Fibroblast of pulmonary artery (primary cell): Measurements from ENCODE around the gene PACSIN1.

Experiments used
- DNase-seq: peaks from one replicate; pipeline ENCODE4 v3.0.0-alpha.2; 2010; ENCODE audit warnings: low read depth
- H3K4me3 ChIP-seq: replicated peaks from 2 replicates; pipeline ENCODE4 v1.5.1; 2011; ENCODE audit warnings: low read depth, mild to moderate bottlenecking, control low read depth, low read length, moderate library complexity
- TF ChIP-seq, protein P1 (sequence below): IDR thresholded peaks from 2 replicates; pipeline ENCODE4 v1.5.1; 2011; ENCODE audit warnings: mild to moderate bottlenecking, control low read depth, low read length, inconsistent platforms; ENCODE audit errors: missing control alignments

The PACSIN1 gene

DNA sequence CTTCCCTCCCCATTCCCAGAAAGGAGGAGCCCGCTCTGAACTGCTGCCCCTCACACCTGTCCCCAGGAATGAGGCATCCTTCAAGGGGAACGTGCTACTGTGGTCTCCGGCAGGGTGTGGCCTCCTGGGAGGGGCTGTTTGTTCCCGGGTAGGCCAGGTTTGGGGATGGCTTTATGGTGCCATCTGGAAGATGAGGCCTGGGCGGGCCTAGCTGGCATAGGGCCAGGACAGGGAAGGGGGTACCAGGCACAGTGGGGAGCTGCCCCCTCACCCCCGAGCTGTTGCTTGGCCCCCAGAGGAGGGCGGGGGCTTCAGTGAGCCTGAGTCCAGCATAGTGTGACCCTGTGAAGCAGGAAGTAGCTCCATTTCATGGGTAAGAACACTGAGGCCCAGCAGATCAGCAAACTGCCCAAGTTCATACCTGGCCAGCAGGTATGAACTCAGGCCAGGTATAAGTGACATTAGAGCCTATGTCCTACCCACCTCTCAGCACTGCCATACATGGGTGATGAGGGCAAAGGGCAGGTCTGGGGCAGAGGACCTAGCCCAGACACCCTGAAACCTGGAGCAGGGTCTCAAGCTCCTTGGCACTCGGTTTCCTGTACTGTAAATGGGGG, 107.8 kb downstream of the PACSIN1 start:
- H3K4me3 ChIP-seq, result no peak overlapping the region
- no peak for DNase-seq
- TF ChIP-seq, protein P1, sequence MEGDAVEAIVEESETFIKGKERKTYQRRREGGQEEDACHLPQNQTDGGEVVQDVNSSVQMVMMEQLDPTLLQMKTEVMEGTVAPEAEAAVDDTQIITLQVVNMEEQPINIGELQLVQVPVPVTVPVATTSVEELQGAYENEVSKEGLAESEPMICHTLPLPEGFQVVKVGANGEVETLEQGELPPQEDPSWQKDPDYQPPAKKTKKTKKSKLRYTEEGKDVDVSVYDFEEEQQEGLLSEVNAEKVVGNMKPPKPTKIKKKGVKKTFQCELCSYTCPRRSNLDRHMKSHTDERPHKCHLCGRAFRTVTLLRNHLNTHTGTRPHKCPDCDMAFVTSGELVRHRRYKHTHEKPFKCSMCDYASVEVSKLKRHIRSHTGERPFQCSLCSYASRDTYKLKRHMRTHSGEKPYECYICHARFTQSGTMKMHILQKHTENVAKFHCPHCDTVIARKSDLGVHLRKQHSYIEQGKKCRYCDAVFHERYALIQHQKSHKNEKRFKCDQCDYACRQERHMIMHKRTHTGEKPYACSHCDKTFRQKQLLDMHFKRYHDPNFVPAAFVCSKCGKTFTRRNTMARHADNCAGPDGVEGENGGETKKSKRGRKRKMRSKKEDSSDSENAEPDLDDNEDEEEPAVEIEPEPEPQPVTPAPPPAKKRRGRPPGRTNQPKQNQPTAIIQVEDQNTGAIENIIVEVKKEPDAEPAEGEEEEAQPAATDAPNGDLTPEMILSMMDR, result no peak

DNA sequence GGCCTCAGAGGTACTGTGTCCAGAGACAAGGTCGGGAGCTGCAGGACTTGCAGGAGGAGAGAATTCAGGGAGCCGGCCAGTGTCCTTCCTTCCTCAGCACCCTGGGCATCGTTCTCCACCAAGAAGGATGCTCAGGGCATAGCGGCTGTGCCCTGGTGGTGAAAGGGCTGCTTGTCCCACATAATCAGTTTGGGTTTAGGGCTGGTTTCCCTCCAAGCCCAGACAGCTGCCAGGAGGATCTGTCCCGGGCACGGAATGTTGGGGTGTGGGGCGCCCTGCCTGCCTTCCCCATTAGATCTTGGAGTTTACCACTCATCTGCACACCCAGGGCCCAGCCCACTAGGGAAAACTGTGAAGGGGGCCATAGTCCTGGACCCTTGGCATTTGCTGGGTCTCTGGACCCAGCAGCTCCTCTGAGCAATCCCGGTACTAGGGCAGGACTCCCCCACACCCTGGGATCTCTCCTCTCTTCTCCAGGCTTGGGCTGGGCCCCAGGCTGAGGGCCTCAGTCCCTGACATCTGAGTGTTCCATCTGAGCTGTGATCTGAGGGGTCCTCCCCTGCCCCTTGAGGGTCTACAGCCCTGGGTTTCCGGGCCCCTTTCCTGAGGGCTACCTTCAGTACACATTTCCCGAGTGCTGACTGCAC, 108.9 kb downstream of the PACSIN1 start:
- TF ChIP-seq, protein P1, result no peak
- no peak overlapping the region for H3K4me3 ChIP-seq
- no peak for DNase-seq

DNA sequence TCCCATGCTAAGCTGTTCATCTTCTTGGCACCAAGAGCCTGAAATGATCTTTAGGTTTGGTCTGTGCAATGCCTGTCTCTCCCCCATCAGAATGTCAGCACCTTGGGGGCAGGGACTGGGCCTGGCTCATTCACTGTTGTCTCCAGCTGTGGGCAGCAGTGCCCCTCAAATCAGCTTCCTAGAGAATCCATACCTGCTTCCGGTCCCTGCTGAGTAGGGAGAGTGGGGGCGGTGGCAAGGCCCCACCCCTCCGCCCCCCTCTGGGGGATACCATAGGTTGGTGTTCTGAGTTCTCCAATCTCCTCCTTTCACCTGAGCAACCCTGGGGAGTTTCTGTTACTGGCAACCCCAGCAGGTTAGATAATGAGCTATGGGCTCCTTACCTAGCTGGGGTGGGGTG, 109.5 kb downstream of the PACSIN1 start:
- TF ChIP-seq, protein P1, result no peak
- no peak for DNase-seq
- no peak overlapping the region for H3K4me3 ChIP-seq

DNA sequence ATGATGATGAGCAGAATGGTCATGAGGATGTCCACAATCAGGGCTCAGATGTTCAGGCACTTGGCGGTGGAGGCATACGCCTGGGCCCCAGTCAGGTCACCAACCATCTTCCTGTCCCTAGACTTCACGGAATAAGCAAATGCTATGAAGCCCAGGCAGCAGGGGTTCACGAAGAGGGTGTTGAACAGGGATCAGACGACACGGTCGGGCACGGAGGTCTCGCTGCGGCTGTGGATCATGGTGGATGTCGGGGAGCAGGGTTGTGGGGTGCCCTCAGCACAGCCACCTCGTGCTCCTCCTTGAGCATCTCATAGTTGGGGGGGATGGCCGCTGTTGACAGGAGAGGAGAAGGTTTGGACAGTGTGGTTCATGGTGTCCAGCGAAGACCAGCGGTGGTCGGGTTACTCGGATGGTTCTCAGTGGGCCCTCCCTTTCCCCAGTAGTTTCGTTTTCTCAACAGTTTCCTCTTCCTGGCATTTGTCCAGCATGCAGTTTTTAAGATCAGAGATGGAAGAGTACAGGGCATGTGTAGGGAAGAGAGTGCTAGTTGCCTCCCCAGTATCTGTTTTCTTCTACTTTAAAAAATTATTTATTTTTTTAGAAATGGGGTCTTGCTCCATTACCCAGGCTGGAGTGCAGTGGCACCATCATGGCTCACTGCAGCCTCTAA, 110.5 kb downstream of the PACSIN1 start:
- H3K4me3 ChIP-seq, result no peak overlapping the region
- TF ChIP-seq, protein P1, result no peak
- no peak for DNase-seq

DNA sequence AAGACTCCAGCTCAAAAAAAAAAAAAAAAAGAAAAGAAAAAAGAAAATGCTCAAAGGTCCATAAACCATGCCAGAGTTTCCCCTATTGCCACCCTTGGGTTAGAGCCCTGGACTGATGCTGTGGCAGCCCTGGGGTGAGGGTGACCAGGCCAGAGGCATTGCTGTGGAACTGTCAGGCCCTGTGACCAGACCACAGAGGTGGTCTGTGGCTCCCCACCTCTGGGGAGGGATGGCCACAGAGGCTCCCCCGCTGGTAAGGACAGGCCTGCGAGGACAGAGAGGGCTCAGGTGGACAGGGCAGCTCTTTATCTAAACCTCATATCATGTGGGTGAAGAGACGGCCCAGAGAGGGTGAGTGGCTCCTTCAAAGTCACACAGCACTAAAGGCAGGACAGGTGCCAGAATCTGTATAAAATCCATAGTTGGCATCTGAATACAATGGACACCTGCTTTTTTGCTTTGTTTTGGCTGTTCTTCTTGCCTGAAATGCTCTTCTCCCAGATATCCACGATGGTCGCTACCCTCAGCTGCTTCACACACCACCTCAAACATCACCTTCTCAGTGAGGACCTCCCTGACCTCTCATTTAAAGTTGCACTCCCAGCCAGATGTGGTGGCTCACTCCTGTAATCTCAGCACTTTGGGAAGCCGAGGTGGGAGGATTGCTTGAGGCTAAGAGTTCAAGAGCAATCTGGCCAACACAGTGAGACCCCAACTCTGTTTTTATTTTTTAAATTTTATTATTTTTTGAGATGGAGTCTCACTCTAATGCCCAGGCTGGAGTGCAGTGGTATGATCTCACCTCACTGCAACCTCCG, 112.8 kb downstream of the PACSIN1 start:
- no peak overlapping the region for H3K4me3 ChIP-seq
- TF ChIP-seq, protein P1, result no peak
- no peak for DNase-seq

DNA sequence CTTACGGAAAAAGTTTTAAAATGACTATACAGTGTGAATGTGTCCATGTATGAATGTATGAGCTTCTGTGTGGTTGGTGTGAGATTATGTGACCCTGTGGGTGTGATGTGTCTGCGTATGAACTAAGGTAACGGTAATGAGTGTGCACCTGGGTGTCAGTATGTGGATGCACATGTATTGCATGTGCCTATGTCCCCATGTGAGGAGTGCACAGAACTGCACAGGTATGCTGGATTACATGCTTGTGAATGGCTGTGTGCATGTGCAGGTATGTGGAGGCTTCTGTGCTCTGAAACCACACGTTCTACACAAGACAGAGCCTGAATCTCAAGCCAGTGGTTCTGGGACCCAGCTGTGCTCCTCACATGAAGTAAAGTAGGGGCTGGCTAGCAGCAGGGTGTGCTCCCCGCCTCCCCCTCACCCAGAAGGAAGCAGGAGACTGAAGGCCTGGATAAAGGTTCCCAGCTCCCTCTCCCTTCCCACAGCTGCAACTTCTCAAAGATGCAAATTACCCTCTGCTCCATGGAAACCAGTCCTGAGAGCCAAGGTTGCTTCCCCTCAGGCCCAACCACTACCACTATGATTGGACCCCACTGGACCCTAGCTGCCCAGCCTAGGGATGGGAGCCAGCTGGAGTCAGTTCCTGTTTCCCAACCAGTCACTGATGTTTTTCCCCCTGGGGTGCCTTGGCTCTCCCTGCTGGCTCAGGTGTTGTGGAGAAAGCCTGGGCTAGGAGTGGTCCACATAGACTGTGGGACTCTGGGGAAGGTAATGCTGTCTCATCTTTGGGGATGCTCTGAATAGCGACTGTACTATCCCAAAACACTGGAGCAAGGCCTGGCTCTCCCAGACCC, 115.1 kb downstream of the PACSIN1 start:
- no peak overlapping the region for H3K4me3 ChIP-seq
- TF ChIP-seq, protein P1, result no peak
- DNase-seq, result peak; percentile 79
